NT2/D1 (cell line): ENCODE measurements around the gene UBE2L6.

Source experiments
- SUZ12 ChIP-seq: IDR thresholded peaks from 2 replicates; pipeline ENCODE4 v1.6.1; 2011; ENCODE audit not compliant: insufficient read length, insufficient read depth; ENCODE audit errors: extremely low read depth
- YY1 ChIP-seq: IDR thresholded peaks from 2 replicates; pipeline ENCODE4 v1.6.1; 2011; ENCODE audit not compliant: insufficient read length, insufficient read depth
- ZNF274 ChIP-seq: IDR thresholded peaks from 2 replicates; pipeline ENCODE4 v1.6.1; 2011; ENCODE audit warnings: mild to moderate bottlenecking, low read depth, low read length

DNA sequence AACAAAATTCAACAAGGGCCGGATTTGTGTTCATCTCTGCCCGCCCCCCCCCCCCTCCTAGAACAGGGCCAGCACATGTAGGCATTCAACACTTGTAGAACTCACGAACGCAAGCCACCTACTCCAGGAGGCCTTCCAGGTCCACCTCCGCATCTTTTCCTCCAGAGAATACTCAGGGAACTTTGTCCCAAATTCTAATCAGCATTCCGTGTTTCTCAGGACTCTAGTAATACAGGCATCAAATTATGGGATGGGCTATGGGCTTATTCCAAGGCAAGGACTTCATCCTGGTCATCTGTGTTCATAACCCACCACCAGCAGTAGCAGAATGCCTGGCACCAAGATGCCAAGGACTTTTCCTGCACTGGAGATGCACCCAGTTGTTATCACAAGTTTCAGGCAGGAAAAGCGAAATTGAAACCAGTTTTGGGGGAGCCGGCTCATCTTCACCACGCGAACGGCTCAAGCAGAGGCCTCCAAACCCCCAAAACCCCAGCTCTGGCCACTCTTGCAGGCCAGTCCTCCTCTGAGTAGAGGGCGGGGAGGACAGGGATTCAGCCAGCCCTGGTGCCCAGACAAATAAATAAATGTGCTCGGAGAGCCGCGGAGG lies 462 bp downstream of the UBE2L6 start:
- TF ChIP-seq ZNF274 (no peak), YY1 (no peak), SUZ12 (no peak)
